ENCODE data around the gene COPS7B.

Gene COPS7B

DNA sequence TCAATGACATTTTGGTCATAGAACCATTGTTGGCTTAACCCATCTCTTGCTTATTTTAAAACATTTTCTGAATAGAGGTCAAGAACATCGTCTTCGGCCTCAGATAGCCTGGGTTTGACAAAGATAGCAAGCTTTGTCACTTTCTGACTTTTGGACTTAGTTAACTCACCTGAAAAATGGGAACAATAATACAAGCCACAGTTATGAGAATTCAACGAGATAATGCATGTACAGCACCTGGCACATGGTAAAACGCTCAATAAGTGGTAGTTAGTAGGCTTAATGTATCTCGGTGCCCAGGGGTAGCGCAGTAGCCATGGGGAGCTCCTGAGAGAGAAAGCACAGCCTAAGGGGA, 446 bp upstream of the COPS7B start:
- no peak for DNase-seq (ENCODE audit: low spot score)

GRCh38 chr2:231786917-231787292, 660 bp downstream of the COPS7B start:
- DNase-seq (ENCODE audit: low spot score) = no peak

DNA sequence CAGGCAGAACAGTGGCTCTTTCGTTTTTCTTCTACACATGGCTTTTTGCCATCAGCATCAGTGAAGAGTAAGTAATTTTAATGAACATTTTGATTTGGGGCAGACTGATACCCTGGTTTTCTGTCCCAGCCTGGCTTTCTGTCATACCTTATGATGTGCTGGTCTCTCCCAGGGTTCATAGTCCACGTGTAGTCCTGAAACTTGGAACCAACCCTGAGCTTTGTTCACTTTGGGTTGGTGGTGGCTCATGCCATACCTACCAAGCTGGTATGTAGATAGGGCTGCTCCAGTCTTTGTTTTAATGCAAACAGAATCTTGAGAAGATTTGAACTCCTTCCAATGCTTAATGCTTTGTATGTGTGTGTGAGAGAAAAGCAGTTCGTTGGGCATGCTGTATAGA, 4.9 kb downstream of the COPS7B start:
- DNase-seq (ENCODE audit: low spot score) = no peak

DNA sequence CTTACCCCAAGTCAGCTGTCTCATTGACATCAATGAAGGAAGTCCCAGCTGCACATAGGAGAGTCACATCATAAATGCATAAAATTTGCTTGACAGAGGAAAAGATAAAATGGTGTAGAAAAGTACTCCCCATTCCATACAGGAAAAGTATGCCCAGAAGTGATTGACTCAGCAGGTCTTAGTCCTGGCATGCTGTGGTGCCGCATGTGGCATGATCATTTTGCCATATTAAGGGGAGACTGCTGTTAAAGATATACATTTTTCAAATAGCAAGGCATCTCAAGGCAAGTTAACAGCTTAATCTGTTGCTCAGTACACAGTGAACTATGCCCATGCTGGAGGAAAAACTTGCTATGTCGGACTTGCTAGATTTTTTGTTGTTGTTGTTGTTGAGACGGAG, 8.1 kb downstream of the COPS7B start:
- no peak for DNase-seq (ENCODE audit: low spot score)

DNA sequence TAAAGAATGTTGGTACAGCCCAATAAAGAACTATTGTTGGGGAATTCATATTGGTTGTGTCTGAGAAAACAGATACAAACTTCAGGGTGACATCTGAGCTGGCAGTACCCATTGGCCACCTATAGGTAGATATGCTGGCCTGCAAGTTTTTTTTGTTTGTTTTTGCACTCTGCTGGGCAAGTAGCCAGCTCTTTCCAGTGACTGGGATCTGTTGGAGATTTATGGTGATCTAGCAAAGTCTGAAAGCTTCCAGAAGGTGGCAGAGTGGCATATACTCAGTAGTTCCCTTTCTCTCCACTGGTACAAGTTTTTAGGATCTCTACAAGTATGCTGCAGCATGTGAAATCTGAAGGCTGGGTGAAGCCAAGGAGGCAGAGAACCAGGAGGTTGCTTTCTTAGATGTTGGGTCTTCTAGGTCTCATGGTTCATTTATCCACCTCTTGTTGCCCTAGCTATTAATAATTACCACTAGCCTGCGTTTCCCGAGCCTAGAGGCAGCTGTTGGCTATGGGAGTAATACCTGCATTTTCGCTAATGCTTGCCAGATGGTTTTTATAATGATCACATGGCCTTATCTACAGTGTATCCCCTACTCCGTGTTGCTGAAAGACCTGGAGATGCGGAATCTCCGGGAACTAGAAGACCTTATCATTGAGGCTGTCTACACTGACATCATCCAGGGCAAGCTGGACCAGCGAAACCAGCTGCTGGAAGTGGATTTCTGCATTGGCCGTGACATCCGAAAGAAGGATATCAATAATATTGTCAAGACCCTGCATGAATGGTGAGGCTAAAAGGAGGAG, 9.5 kb downstream of the COPS7B start:
- DNase-seq (ENCODE audit: low spot score) = no peak

DNA sequence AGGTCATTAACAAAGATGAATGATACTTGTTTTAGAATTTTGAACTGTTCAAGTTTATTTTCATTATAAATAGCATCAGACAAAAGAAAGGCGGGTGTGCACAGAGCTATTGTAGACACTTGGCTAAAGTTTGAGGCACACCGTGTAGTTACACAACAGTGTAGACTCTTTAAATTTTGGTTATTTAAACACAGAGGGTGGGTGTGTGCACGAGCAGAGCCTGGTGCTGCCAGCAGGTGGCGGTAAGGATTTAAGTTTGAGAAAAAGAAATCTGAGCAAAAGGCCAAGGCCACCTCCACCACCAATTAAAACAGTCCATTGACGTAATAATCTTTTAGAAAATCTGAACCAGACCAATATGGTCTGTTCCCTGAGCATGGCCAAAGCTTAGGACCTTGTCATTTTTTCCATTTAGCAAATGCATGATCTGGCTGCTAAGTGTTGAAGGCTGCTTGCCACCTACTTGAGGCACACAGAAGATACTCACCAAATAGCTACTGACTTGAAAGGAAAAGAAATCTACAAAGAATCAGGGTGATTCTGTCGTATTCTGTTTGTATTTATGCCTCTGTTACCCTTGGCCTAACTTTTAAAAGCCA, 14.3 kb downstream of the COPS7B start:
- DNase-seq (ENCODE audit: low spot score) = peak; percentile 28

- DNase-seq (ENCODE audit: low spot score) = no peak
Observed at GRCh38 chr2:231803501-231804138, 17.4 kb downstream of the COPS7B start.

DNA sequence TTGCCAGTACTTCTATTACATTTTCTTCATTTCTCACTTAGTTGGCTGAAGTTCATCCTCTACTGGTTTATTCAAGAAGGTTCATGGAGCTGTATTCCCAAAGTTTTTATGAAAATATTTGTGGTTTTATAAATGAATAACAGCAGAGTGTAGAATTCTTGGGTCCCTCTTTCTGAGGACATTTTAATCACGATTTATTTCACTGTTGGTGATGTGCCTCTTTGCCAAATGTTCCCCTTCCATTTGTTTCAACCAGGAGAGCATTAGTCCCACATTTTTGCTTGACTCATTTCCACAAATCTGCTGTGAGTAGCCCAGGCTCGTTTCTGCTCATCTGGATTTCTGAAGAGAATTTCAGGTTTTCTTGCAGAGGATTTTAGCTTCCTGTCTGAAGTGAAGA, 20.8 kb downstream of the COPS7B start:
- DNase-seq (ENCODE audit: low spot score) = no peak

DNA sequence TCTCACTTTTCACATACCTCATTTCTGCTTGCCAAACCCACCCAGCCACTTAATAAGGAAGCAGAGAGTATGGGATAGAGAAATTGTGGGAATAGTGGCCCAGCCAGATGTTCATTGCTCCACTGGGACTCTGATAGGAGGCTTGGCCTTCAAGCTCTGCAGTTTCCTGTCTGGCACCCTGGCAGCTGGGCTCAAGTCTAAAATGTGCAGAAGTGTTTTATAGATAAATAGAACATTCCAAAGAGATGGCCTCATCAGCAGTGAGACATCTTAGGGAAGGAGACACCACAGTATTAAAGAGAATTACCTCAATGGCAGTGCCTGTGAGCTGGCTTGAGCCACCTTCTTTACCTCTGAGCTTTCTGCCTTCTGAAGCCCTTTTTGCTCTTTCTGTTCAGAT, 24.7 kb downstream of the COPS7B start:
- no peak for DNase-seq (ENCODE audit: low spot score)

GRCh38 chr2:231816327-231817026, 30.2 kb downstream of the COPS7B start:
- DNase-seq (ENCODE audit: low spot score) = no peak

- DNase-seq (ENCODE audit: low spot score) = no peak
Observed at GRCh38 chr2:231819447-231820042, 33.3 kb downstream of the COPS7B start.

- DNase-seq (ENCODE audit: low spot score) = no peak
Observed at GRCh38 chr2:231820786-231821303, 34.6 kb downstream of the COPS7B start.

DNA sequence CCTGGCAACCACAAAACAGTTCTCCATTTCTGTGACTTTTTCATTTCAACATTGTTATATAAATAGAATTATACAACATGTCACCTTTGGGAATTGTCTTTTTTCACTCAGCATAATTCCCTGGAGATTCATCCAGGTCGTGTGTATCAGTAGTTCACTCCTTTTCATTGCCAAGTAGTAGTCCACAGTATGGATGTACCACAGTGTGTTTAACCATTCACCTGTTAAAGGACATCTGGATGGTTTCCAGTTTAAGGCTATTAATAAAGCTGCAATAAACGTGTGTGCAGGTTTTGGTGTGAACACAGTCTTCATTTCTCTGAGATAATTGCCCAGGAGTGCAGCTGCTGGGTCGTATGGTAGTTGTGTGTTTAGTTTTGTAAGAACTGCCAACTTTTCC, 35.7 kb downstream of the COPS7B start:
- DNase-seq (ENCODE audit: low spot score) = no peak

DNA sequence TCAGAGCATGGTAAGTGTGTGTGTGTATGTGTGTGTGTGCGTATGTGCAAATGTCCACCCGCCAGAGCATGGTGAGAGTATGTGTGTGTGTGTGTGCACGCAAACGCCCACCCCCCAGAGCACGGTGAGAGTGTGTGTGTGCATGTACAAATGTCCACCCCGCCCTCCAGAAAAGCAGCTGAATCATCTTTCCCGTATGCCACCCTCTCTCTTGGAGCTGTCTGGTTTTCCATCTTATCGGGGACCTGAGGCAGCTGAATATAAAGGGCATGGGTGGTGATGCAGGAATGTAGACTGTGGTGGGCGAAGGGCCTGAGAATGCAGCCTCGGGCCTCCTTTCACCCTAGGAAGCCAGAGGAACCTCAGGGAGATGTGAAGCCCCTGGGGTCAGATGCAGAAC, 66.9 kb downstream of the COPS7B start:
- DNase-seq (ENCODE audit: low spot score) = no peak

- no peak for DNase-seq (ENCODE audit: low spot score)
Observed at GRCh38 chr2:231854616-231855125, 68.4 kb downstream of the COPS7B start.

- DNase-seq (ENCODE audit: low spot score) = no peak
Observed at GRCh38 chr2:231856959-231857358, 70.7 kb downstream of the COPS7B start.

Data from CD4-positive, alpha-beta T cell treated with Interleukin-15 for 4 hours (primary cell).